Kasumi-1 (cell line): ENCODE results near the gene TEKTIP1.

Experiments used
- DNase-seq, 2 experiments: peaks; one replicate each; lab custom pipeline; 2025; lab: John Stamatoyannopoulos, UW

TEKTIP1 gene

DNA sequence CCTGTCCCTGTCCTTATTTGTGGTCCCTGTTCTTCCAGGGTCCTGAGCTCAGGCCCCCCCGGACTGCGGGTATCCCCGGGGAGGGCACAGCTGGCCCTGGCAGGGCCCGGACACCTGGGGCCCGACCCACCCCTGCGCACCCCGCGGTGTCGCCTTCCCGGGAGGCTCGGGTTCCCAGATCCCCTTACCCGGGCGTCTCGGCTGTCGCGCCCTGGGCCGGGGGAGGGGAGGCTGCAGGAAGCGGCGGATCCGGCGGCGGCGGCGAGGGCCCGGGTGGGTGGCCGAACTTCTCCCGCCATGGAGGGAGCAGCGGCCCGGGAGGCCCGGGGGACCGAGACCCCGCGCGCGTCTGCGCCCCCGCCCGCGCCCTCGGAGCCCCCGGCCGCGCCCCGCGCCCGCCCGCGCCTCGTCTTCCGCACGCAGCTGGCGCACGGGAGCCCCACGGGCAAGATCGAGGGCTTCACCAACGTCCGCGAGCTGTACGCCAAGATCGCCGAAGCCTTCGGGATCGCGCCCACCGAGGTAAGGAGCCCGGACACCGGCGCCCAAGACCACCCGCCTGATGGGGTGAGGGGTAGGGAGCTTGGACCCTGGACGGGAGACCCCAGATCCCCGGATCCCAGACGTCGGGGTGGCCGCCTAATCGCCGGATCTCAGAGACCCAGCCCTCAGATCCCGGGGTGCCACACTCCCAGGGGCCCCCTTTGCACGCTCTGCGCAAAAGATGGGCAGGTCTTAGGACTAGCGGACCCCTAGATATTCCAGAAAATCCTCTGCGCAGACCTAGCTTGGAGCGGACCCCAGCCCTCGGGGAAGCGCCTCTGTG, 46.5 kb downstream of the TEKTIP1 start, which contains the start of gene GIPC3:
TSS of gene GIPC3 (plus strand) at position 178 of the 826 bp plus-strand sequence. CDS start at position 298, 120 bp downstream.
- no peak for DNase-seq

DNA sequence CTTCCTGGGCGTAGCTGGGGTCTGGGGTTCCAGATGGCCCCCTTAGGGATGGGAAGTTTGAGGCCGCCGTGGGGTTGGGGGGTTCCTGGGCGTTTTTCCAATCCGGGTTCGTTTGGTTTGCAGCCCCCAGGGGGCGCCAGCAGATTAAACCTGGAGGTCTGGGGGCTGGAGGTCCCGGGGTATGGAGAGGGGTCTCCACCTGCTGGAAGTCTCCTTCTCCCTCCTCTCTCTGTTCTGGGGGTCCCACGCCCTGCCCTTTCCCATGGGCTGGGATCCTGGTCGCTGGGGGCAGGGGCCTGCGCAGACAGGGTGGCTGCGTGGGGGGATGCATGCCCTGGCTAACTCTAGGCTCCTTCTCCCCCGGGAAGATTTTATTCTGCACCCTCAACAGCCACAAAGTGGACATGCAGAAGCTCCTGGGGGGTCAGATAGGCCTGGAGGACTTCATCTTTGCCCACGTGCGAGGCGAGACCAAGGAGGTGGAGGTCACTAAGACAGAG, 47.2 kb downstream of the TEKTIP1 start:
- DNase-seq: peak in 1 of 2 experiments; percentile 38

DNA sequence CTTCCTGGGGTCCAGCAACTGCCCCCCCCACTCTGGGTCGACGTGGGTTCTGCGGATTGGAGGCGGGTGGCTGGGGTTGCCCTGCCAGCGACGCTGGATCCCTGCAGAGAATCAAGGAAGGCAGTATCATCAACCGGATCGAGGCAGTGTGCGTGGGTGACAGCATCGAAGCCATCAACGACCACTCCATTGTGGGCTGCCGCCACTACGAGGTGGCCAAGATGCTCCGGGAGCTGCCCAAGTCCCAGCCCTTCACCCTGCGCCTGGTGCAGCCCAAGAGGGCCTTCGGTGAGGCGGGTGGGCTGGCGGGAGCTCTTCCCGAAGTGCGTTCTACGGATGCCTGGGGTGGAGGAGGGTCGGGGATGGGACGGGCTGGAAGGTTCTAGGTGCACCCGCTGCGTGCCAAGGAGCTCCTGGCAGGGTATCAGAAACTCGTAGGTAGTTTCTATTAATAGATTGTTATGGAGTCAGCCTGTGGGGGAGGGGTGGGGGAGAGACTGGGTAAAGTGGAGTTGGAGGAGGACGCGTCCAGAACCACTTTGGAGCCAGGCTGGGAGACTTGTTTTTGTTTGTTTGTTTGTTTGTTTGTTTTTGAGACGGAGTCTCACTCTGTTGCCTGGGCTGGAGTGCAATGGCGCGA, 47.9 kb downstream of the TEKTIP1 start:
- DNase-seq: no peak

DNA sequence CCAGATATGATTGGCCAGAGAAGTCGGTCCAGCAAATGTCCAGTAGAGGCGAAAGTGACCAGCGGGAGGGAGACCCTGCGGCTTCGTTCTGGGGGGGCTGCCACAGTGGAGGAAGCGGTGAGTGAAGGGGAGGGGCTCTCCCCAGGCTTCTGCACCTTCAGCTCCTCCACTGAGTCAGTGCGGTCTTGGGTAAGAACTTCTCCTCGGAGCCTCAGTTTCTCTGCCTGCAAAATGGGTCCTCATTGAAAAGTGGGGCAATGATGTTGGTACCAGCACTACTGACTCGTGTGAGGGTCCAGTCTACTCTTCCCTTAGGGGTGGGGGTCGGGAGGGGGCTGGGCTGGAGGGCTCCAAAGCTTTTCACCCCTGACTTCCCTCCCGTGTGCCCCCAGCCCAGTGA, 50.5 kb downstream of the TEKTIP1 start:
- DNase-seq: no peak

DNA sequence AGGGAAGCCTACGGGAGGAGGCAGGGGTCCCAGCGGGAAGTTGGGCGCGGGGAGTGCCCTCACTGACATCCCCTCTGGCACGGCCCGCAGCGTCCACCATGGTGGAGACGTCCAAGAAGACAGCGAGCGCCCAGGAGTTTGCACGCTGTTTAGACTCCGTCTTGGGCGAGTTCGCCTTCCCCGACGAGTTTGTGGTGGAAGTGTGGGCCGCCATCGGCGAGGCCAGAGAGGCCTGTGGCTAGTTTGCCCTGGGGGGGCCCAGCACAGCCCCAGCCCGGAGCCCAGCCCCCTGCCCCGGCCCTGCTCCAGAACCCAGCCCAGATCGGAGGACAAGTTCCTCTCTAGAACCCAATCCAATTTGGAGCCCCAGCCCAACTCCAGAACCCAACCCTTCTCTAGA, 51.0 kb downstream of the TEKTIP1 start:
- DNase-seq: no peak

DNA sequence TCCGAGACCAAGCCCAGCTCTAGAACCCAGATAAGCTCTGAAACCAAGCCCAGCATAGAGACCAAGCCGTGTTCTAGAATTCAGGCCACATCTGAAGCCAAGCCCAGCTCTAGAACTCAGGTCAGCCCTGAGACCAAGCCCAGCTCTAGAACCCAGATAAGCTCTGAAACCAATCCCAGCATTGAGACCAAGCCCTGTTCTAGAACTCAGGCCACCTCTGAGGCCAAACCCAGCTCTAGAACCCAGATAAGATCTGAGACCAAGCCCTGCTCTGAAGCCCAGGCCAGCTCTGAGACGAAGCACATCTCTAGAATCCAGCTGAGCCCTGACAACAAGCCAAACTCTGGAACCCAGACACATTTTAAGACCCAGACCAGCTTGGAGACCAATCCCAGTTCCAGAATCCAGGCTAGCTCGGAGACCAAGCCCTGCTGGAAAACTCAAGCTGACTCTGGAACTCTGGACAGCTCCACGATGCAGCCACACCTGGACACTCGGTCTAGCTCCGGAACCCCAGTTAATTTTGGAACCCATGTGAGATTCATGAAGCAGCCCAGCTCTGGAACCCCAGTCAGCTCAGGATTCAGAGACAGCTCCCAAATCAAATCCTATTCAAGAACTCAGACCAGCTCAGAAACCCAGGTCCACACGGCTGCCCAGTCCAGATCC, 52.2 kb downstream of the TEKTIP1 start:
- DNase-seq: no peak

DNA sequence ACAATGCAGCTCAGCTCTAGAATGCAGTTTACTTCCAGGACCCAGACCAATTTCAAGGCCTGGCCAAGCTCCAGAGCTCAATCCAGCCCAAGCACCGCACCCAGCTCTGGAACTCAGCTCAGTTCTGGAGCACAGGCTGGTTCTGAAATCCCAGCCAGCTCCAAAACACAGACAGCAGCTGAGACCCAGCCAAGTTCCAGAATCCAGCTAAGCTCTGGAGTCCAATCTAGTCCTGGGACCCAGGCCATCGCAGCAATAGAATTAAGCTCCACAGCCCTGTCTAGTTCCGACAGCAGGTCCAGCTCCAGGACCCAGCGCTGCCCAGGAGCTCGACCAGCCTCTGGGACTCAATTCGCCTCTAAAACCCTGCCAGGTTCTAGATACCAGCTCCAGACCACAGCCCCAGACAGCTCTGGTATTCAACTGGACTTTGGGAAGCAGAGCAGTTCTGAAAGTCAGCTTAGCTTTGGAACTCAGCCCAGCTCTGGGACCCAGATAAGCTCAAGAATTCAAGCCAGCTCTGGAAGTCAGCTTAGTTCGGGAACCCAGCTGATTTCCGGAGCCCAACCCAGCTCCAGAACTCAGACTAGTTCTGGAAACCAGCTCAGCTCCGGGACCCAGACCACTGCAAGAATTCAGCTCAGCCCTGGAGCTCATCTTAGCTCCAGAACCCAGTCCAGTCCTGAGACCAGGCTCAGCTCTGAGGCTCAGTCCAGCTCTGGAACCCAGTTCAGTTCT, 53.1 kb downstream of the TEKTIP1 start:
- DNase-seq: no peak

DNA sequence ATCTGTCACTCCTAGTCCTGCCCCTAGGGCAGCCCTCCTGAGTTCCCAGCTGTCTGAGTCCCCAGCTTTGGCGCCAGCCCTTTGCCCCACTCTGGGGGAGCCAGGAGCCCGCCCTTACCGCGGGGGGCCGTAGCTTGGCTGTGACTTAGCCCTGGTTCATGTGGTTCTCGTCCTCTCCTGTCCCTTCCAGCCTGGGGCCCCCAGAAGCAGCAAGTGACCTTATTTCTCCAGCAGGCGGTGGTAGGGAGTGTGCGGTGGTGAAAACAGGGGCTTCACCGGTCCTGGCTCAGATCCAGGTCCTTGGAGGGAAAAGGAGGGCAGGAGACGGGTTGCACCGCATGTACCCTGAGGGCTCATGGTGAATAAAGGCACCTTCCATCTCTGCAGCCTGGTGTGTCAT, 54.2 kb downstream of the TEKTIP1 start:
- DNase-seq: no peak
